ENCODE data around the gene NCK2. TPM values are rescaled to one million over a fixed set of nuclear protein-coding genes. Genes with fewer than 3 reads are reported as not detected.

The NCK2 gene
- total and polyA plus RNA-seq, 7 experiments from 2014 or later = 30.8 to 134 (median 105) TPM

- intact Hi-C loops (cut with micrococcal nuclease) = loop anchor here (2.0 kb wide), 5 partner anchors 15 to 455 kb away; partner anchors contain the start of gene UXS1 (in 1 of the 2)
- DNase-seq = no peak
These were observed 5.3 kb upstream of the NCK2 start for GRCh38 chr2:105739426-105739825.

GRCh38 chr2:105739944-105740530 lies 4.7 kb upstream of the NCK2 start:
- intact Hi-C loops (cut with micrococcal nuclease) = loop anchor here (2.0 to 10.0 kb wide), 6 partner anchors 15 to 455 kb away; partner anchors contain the start of genes C2orf49 (in 1 of the 2) and UXS1 (in 1 of the 2)
- peak overlapping the region; percentile 54 to 84 (median 80) for H3K4me3 Mint-ChIP-seq
- no peaks in the 10 kb centered on the region for H3K27me3 Mint-ChIP-seq
- Histone ChIP-seq H3K9me3 (ENCODE audit: control insufficient read depth in 2 of 3, low read length in 3 of 3) (no peaks in the 10 kb centered on the region), H3K27ac (ENCODE audit: low read depth, low read length) (peak overlapping the region; percentile 74), H3K4me3 (ENCODE audit: low read length) (peak overlapping the region; percentile 37), H3K36me3 (ENCODE audit: control insufficient read depth in 2 of 3, insufficient read depth in 3 of 3, low read length in 3 of 3) (no peaks in the 10 kb centered on the region), H3K27me3 (ENCODE audit: control insufficient read depth in 2 of 2, insufficient read depth in 2 of 2, low read length in 2 of 2) (no peaks in the 10 kb centered on the region), H3K4me1 (ENCODE audit: control insufficient read depth in 2 of 2, insufficient read depth in 2 of 2, low read length in 2 of 2) (peaks cover 50% of the 10 kb centered on the region in 2 donors)
- H3K9me3 Mint-ChIP-seq = peaks cover 0 to 20% (median 0%) of the 10 kb centered on the region in 11 donors
- peak overlapping the region; percentile 90 to 99 (median 96) for H3K27ac Mint-ChIP-seq
- peaks cover 0 to 29% (median 4%) of the 10 kb centered on the region in 5 donors for H3K36me3 Mint-ChIP-seq
- ChIA-PET POLR2A (interaction anchor here (0.6 to 1.7 kb wide), 5 partner anchors 13 to 503 kb away, joined by 3 to 4 read pairs (median 3); no protein-coding TSS in a partner anchor), CTCF (no interaction called here)
- peaks cover 40 to 81% (median 76%) of the 10 kb centered on the region in 7 donors for H3K4me1 Mint-ChIP-seq
- ATAC-seq (no peak), DNase-seq (no peak)

More at GRCh38 chr2:105739426-105739825, 5.3 kb upstream of the NCK2 start:
- peaks cover 45 to 87% (median 82%) of the 10 kb centered on the region in 7 donors for H3K4me1 Mint-ChIP-seq
- no peaks in the 10 kb centered on the region for H3K27me3 Mint-ChIP-seq
- peak overlapping the region; percentile 90 to 99 (median 96) for H3K27ac Mint-ChIP-seq
- H3K4me3 Mint-ChIP-seq = peak overlapping the region; percentile 54 to 84 (median 80)
- peaks cover 0 to 20% (median 0%) of the 10 kb centered on the region in 11 donors for H3K9me3 Mint-ChIP-seq
- Histone ChIP-seq H3K27ac (ENCODE audit: low read depth, low read length) (peak overlapping the region; percentile 74), H3K9me3 (ENCODE audit: control insufficient read depth in 2 of 3, low read length in 3 of 3) (no peaks in the 10 kb centered on the region), H3K4me1 (ENCODE audit: control insufficient read depth in 2 of 2, insufficient read depth in 2 of 2, low read length in 2 of 2) (peaks cover 50 to 52% of the 10 kb centered on the region in 2 donors), H3K36me3 (ENCODE audit: control insufficient read depth in 2 of 3, insufficient read depth in 3 of 3, low read length in 3 of 3) (no peaks in the 10 kb centered on the region), H3K4me3 (ENCODE audit: low read length) (peak overlapping the region; percentile 37), H3K27me3 (ENCODE audit: control insufficient read depth in 2 of 2, insufficient read depth in 2 of 2, low read length in 2 of 2) (no peaks in the 10 kb centered on the region)
- ChIA-PET CTCF (interaction anchor here (0.7 kb wide), 1 partner anchor 345 kb away, joined by 3 read pairs; no protein-coding TSS in a partner anchor), POLR2A (interaction anchor here (0.5 to 1.7 kb wide), 7 partner anchors 8 to 504 kb away, joined by 3 to 19 read pairs (median 3); no protein-coding TSS in a partner anchor)
- peaks cover 0 to 29% (median 4%) of the 10 kb centered on the region in 5 donors for H3K36me3 Mint-ChIP-seq
- no peak for ATAC-seq

- Mint-ChIP-seq H3K4me3 (peak overlapping the region in 7 of 10 donors; percentile 43 to 76 (median 54)), H3K36me3 (peaks cover 0 to 30% (median 5%) of the 10 kb centered on the region in 5 donors), H3K9me3 (peaks cover 0 to 20% (median 0%) of the 10 kb centered on the region in 11 donors), H3K27ac (peak overlapping the region; percentile 40 to 97 (median 95)), H3K27me3 (no peaks in the 10 kb centered on the region), H3K4me1 (peaks cover 39 to 72% (median 68%) of the 10 kb centered on the region in 7 donors)
- Histone ChIP-seq H3K4me3 (ENCODE audit: low read length) (no peak overlapping the region), H3K27me3 (ENCODE audit: control insufficient read depth in 2 of 2, insufficient read depth in 2 of 2, low read length in 2 of 2) (no peaks in the 10 kb centered on the region), H3K4me1 (ENCODE audit: control insufficient read depth in 2 of 2, insufficient read depth in 2 of 2, low read length in 2 of 2) (peaks cover 48 to 50% of the 10 kb centered on the region in 2 donors), H3K9me3 (ENCODE audit: control insufficient read depth in 2 of 3, low read length in 3 of 3) (no peaks in the 10 kb centered on the region), H3K36me3 (ENCODE audit: control insufficient read depth in 2 of 3, insufficient read depth in 3 of 3, low read length in 3 of 3) (no peaks in the 10 kb centered on the region), H3K27ac (ENCODE audit: low read depth, low read length) (peak overlapping the region; percentile 74)
- ATAC-seq (no peak), DNase-seq (no peak)
- CTCF ChIA-PET = interaction anchor here (0.6 to 0.7 kb wide), 2 partner anchors 162 to 195 kb away, joined by 3 read pairs; no protein-coding TSS in a partner anchor
- POLR2A ChIA-PET = interaction anchor here (0.5 to 3.6 kb wide), 6 partner anchors 12 to 373 kb away, joined by 3 to 16 read pairs (median 4); no protein-coding TSS in a partner anchor
- intact Hi-C loops (cut with micrococcal nuclease) = loop anchor here in 1 of 2 donors (10.0 kb wide), 1 partner anchor 406 kb away; the partner anchor contains the start of gene C2orf49
These were observed 3.5 kb upstream of the NCK2 start for GRCh38 chr2:105741174-105741573.

GRCh38 chr2:105741617-105742016 lies 3.1 kb upstream of the NCK2 start:
- POLR2A ChIA-PET = interaction anchor here (0.5 to 3.6 kb wide), 6 partner anchors 12 to 373 kb away, joined by 3 to 16 read pairs (median 4); no protein-coding TSS in a partner anchor
- H3K4me3 Mint-ChIP-seq = peak overlapping the region in 4 of 10 donors; percentile 40 to 76 (median 44)
- peak overlapping the region; percentile 74 for H3K27ac ChIP-seq (ENCODE audit: low read depth, low read length)
- no peaks in the 10 kb centered on the region for H3K27me3 Mint-ChIP-seq
- H3K36me3 ChIP-seq (ENCODE audit: control insufficient read depth in 2 of 3, insufficient read depth in 3 of 3, low read length in 3 of 3) = no peaks in the 10 kb centered on the region
- CTCF ChIA-PET = interaction anchor here (0.6 to 0.7 kb wide), 2 partner anchors 163 to 195 kb away, joined by 3 read pairs; no protein-coding TSS in a partner anchor
- H3K9me3 Mint-ChIP-seq = peaks cover 0 to 20% (median 0%) of the 10 kb centered on the region in 11 donors
- no peak for ATAC-seq
- H3K36me3 Mint-ChIP-seq = peaks cover 0 to 34% (median 9%) of the 10 kb centered on the region in 5 donors
- H3K4me1 ChIP-seq (ENCODE audit: control insufficient read depth in 2 of 2, insufficient read depth in 2 of 2, low read length in 2 of 2) = peaks cover 48 to 50% of the 10 kb centered on the region in 2 donors
- DNase-seq = no peak
- peaks cover 42 to 76% (median 68%) of the 10 kb centered on the region in 7 donors for H3K4me1 Mint-ChIP-seq
- H3K27me3 ChIP-seq (ENCODE audit: control insufficient read depth in 2 of 2, insufficient read depth in 2 of 2, low read length in 2 of 2) = no peaks in the 10 kb centered on the region
- intact Hi-C loops (cut with micrococcal nuclease) = loop anchor here in 1 of 2 donors (10.0 kb wide), 1 partner anchor 407 kb away; the partner anchor contains the start of gene C2orf49
- no peak overlapping the region for H3K4me3 ChIP-seq (ENCODE audit: low read length)
- no peaks in the 10 kb centered on the region for H3K9me3 ChIP-seq (ENCODE audit: control insufficient read depth in 2 of 3, low read length in 3 of 3)
- peak overlapping the region in 8 of 9 donors; percentile 87 to 96 (median 94) for H3K27ac Mint-ChIP-seq

- Mint-ChIP-seq H3K27ac (peak overlapping the region; percentile 90 to 96 (median 95)), H3K4me3 (peak overlapping the region; percentile 76 to 96 (median 90)), H3K9me3 (peaks cover 0 to 20% (median 0%) of the 10 kb centered on the region in 11 donors), H3K4me1 (peaks cover 49 to 82% (median 77%) of the 10 kb centered on the region in 7 donors), H3K36me3 (peaks cover 5 to 47% (median 14%) of the 10 kb centered on the region in 5 donors), H3K27me3 (no peaks in the 10 kb centered on the region)
- Histone ChIP-seq H3K27me3 (ENCODE audit: control insufficient read depth in 2 of 2, insufficient read depth in 2 of 2, low read length in 2 of 2) (no peaks in the 10 kb centered on the region), H3K36me3 (ENCODE audit: control insufficient read depth in 2 of 3, insufficient read depth in 3 of 3, low read length in 3 of 3) (peaks cover 0 to 4% (median 0%) of the 10 kb centered on the region in 3 experiments), H3K27ac (ENCODE audit: low read depth, low read length) (peak overlapping the region; percentile 80), H3K9me3 (ENCODE audit: control insufficient read depth in 2 of 3, low read length in 3 of 3) (no peaks in the 10 kb centered on the region), H3K4me1 (ENCODE audit: control insufficient read depth in 2 of 2, insufficient read depth in 2 of 2, low read length in 2 of 2) (peaks cover 48 to 54% of the 10 kb centered on the region in 2 donors), H3K4me3 (ENCODE audit: low read length) (peak overlapping the region; percentile 24)
- POLR2A ChIA-PET = interaction anchor here (0.7 to 3.6 kb wide), 12 partner anchors 9 to 416 kb away, joined by 3 to 16 read pairs (median 4); no protein-coding TSS in a partner anchor
- intact Hi-C loops (cut with micrococcal nuclease) = loop anchor here in 1 of 2 donors (1.0 to 10.0 kb wide), 2 partner anchors 409 to 450 kb away; partner anchors contain the start of genes C2orf49 and UXS1
- ATAC-seq (peak; percentile 87), DNase-seq (peak; percentile 57 to 79 (median 69))
- CTCF ChIA-PET = interaction anchor here (1.9 kb wide), 1 partner anchor 168 kb away, joined by 5 read pairs; no protein-coding TSS in a partner anchor
These were observed 412 bp upstream of the NCK2 start for GRCh38 chr2:105744091-105744908.
